DMS114 treated with DMSO at 0.1 percent for 48 hours (cell line): ENCODE data around the gene C1orf198.
A peak's percentile ranks its signal among the peaks of the same experiment; 100 is the strongest.

ENCODE experiments used
- DNase-seq: peaks from one replicate; lab custom pipeline; 2025; ENCODE audit not compliant: unreplicated experiment; lab: John Stamatoyannopoulos, UW

Gene C1orf198, protein sequence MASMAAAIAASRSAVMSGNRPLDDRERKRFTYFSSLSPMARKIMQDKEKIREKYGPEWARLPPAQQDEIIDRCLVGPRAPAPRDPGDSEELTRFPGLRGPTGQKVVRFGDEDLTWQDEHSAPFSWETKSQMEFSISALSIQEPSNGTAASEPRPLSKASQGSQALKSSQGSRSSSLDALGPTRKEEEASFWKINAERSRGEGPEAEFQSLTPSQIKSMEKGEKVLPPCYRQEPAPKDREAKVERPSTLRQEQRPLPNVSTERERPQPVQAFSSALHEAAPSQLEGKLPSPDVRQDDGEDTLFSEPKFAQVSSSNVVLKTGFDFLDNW

DNA sequence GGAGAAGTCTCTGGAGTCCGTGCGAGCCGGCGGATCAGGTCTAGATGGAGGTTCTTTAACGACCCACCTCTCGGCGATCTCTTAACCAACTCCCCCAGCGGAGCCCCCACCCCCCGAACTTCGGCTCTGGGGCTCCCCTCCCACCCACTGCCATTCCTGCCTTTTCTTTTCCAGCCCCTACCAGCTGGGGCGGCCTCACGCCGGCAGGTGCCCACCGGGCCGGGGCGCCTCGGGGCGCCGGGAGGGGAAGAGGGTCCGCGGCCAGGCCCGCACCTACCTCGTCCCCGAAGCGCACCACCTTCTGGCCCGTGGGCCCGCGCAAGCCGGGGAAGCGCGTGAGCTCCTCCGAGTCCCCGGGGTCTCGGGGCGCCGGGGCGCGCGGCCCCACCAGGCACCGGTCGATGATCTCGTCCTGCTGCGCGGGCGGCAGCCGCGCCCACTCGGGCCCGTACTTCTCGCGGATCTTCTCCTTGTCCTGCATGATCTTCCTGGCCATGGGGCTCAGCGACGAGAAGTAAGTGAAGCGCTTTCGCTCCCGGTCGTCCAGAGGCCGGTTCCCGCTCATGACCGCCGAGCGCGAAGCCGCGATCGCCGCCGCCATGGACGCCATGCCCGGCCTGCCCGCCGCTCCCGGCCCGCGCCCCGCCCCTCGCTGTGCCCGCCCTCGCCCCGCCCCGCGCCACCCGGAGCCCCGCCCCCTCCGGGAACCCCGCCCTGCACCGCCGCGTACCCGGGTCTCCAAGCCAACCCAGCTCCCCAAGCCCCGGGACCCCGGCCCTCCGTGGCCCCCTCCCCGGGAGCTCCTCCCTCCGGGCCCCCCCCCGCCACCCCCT is at the start of gene C1orf198:
Gene C1orf198 (minus strand): TSS at position 619 of the 833 bp plus-strand sequence. CDS start 9 bp downstream, at position 610.
- DNase-seq: no peak

DNA sequence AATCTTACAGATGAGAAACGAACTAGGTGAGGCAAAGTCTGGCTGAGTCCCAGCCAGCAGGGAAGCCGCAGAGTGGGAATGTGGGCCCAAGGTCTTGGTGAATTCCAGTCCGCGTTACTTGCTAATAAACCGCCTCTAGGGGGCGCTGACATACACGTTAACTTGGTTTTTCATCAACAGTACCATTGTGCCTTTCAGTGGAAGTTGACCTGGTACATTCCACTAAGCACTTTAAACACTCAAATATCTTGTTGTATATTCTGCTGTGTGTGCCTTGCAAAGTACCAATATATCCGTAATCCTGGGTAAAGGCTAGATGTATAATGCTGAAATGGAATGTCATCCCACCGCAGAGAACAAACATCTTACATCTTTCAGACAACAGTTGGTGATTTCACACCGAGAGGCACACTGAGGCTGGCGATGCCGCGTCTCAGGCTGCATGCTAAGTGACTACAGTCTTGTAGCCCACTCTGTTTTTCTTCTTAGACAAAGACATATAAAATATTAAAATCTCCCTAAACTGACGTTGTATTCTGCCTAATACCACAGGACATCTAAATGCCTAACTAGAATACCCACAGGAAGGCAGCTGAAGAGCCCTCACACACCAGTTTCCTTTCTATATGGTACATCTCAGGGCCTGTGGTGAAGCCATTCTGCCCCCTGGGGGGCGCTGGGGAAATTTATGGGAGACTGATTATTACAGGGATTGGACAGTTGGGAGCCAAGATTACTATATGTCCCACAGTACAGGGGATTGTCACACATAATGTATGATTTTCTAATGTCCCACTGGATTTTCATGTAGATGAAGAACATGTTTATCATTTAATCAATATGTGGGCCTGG is 49.2 kb upstream of the C1orf198 start:
- peak; percentile 48 for DNase-seq

DNA sequence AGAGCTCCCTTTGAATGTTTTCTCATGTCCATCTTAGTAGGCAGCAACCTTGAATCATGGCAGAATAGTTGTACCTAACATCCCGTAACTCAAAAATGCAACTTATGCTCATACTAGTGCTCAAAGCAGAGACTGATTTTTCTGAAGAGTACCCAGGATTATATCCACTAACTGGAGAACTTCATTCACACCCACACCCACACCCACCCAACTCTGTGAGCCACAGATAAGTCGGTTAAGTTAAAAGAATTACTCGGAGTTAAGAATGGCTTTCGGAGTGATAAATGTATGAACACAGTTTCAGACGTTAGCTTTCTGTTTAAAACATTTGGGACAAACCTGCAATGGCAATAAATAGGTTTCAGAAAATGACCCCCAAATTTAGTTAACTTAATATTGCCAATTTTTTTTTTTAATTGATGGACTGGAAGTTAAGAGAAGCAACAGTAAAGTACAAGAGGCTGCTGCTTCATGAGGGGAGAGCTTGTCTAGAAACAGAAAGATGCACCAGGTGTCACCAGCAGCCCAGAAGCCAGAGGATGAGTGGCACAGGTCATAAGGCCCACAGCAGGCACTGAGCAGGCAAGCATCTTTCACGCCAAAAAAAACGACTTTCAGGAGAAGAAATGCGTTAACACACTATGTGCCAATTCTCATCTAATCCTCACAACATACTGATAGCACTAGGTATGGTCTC is 48.4 kb upstream of the C1orf198 start:
- DNase-seq: no peak

DNA sequence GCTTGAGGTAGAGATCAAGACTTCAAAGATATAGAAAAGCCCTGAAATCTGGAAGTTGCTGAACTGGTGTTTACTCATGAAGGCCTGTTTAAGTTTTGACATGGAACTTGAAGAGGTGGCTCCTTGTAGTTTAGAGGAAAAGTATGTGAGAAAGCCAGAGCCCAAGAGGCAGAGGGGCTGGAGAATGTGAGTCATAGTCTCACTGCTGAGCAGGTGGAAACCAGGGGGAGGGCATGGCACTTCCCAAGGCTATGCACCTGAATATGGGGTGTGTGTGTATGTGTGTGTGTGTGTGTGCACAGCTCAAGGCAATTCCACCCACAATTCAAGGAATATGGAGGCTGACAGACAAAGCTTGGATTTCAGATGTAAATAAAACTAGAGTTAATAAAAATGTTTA is 46.8 kb upstream of the C1orf198 start:
- DNase-seq: no peak

DNA sequence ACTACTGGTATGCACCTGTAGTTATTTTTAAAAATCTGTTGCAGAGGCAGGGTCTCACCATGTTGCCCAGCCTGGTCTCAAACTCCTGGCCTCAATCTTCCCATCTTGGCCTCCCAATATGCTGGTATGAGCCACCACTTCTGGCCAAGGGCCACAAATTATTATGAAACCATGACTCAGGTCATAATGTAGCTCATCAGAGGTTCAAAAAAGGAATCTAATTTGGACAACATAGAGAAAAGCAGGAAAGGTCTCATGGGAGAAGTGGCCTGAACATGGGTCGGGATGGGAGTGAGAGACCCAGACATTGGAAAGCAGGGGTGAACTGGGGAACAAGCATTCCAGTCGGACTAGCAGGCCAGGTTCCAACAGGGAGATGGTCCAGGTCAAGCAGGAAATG is 45.2 kb upstream of the C1orf198 start:
- DNase-seq: no peak

DNA sequence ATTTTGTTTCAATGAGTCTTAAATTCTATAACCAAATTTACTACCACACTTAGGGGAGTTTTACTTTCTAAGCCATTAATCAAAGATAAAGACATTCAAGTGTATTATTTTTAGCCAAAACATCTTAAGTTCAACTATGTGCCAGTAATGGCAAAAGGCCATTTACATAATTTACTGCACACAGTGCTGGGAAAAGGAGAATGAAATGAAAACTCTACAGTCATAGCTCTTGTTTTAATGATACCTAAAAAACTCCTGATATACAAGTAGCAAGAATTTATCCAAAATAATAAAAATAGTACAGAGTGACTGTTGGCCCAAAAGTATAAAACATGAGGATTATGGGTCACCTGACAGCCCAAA is 42.4 kb upstream of the C1orf198 start:
- no peak for DNase-seq

DNA sequence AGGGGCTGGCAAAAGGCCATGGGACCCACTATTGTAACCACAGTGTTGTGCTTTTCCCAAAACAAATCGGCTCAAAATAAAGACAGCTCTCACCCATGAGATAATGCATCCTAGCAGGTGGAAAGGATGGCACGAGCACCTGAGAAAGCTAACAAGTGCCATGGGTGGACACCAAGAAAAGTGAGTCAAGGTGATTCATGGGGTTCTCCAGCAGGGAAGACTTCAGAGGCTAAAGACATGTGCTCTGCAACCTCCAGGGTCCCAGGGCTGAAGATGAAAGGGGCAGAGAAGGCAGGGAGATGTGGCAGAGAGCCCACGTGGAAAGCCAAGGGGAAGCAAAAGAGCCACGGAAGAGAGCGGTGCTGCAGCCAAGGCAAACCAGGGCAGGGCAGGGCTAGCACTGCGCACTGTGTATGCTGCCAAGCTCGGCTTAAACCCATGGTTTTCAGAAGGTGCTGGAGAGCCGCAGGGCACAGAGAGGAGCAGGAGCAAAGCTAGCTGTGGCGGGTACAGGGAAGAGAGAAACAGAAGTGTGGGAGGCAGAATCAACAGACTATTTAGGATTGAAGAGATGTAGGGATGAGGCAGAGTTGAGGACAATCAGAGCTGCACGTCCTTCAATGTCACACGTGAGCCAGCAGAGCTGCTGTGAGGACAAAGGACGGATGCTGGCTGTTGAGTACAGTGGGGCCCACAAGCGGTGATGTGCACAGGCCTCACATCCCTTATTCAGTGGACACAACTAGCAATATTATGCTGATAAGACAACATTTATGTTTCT is 41.8 kb upstream of the C1orf198 start:
- DNase-seq: no peak

DNA sequence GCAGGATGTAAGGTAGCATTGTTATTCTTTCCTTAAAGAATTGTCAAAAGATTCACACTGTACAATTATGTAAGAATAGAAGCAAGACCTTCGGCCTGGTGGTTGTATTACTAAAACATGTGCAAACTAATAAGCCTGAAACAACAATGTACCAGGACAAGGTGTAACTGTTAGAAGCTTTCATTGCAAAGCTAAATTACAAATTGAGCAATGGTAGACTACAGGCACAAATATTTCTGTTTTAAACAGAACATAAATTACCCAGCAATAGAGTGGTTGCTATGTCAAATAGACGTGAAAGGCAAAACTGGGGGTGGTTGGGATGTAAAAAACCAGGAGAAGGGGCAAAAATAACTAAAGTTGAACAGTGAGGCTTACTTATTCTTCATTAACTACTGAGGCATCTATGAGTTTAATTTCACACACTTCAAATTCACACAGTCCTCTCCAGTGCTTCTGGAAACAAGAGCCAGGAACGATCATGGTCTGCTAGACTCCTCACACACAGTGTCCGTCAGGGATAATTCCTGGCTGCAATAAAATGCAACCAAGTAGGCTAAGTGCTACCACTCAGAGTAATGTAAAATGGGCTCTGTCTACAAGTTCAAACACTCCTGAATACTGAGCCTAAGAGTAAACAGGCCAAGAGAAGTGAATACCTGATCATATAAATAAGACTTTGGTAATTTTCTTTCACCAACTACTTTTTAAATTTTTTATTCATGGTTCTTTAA is 39.3 kb upstream of the C1orf198 start:
- DNase-seq: no peak

DNA sequence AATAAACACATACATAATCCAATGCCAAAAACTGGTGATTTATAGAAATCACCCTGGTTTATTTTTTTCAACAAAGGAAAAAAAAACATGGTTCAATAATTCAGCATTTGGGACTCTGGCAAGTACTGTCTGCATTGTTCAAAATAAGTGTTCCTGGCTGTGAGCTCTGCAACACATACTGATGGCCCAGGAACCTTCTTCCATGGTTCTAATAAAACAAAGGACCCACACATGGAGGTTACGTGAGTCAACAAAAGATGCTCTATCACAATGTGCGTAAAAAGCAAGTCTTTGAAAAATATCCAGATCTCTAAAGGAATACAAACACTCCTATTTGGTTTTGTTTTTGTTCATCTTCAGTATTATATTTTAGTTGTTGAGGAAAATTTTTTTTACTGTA is 37.9 kb upstream of the C1orf198 start:
- no peak for DNase-seq

DNA sequence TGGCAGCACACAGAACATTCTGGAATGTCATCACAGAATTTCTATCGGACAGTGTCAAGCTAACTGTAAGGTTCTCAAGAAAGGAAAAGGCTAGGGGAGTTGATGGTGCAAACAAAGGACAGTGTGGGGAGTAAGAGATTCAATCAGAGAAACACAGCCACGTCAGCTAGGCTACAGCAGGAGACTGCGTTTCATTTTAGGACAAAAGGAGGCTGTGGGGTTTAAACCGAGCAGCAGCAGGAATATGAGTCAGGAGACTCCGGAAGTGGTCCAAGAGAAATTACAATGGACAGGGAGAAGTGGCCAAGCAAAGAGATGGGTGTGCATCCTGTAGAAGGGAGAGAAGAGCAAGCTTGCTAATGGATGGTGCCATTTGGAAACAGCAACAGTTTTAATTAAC is 37.4 kb upstream of the C1orf198 start:
- no peak for DNase-seq

DNA sequence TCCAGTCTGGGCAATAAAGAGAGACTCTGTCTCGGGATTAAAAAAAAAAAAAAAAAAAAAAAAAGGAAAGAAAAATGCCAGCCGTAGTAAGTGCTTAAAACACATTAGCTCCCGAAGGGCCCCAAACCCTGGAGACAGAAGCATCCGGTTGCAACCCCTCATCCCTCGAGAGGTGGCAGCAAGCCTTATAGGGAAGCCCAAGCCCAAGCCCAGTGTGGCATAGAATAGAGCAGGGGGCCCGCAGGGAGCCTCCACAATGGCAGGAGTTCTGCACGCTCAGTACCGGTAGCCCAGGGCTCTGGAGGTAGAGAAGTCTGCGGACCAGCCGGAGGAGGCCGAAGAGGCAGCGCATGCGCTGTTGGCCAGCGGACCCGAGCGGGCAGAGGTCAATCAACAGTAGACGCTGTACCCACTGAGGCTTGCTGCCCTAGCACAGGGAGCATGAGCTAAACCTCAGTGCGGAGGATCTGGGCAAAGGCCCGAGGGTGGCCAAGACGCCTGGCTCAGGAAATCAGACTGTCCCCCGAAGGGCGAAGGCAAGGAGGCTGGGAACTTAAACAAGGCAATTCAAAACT is 34.1 kb upstream of the C1orf198 start:
- no peak for DNase-seq

DNA sequence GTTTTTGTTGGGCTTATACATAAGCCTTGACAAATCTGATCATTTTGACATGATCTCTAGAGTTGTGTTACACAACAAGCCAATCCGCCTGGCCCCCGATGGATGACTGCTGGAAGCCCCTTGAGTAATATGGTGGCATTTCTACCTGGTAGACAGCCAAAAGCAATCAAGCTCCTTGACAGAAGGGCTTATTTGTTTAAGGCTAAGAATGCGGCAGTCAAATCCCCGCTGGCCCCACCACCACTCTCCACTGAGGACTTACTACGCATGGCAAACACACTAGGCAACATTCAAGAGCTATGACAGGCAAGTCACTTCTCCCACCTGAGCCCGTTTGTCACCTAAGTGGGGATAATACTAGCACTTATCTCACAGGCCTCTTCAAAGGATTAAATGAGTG is 33.4 kb upstream of the C1orf198 start:
- DNase-seq: no peak

DNA sequence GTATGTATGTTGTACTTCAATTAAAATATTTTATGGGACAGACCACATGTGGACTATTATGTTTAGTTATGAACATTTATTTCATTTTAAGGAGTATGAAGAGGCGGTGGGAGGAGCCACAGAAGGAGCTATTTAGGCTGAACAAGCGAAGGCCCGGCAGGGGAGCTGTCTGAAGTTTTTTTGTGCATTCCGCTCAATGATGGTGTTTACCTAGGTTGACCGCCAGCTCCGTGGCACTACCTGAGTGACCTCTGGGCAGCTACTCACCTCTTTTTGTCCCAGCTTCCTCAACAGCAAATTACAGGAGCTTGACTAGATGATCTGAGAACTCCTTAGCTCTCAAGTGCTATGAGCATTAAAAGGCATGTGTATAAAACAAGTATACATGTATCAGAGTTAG is 32.7 kb upstream of the C1orf198 start:
- DNase-seq: no peak

DNA sequence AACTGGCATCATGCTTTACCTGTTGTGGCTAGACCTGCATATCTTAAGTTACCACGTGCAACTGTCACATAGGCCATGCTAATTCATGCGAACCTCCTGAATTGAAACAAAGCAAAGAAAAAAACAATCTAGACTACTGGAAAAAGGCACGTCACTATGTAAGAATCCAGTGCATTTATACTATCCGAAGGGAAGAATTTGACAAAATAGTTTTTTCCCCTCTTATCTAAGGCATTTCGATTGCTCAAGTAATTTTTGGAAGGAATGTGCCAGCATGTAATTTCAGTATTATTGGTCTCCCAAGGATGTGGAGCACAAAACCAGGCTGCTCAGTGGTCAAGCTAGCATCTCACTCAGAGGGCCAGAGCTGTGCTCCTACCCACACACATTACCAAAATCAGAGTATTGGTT is 31.5 kb upstream of the C1orf198 start:
- no peak for DNase-seq

DNA sequence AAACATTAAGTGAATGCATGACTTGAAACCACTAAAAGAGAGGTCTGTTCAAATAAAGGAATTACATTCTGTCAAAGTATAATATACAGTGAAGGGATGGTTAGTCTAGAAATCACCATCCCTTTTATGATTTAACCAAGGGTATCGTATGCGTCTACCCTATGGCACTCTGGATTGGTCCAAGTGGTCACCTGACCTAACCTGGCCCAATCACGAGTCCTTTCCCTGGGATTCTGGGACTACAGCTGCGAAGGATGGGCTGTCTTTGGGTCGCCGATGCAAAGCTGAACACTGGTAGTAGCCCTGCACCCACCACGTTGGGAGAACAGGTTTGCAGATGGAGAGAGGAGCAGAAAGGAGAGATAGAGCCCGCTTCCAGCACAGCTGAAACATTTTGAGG is 30.4 kb upstream of the C1orf198 start:
- DNase-seq: no peak

DNA sequence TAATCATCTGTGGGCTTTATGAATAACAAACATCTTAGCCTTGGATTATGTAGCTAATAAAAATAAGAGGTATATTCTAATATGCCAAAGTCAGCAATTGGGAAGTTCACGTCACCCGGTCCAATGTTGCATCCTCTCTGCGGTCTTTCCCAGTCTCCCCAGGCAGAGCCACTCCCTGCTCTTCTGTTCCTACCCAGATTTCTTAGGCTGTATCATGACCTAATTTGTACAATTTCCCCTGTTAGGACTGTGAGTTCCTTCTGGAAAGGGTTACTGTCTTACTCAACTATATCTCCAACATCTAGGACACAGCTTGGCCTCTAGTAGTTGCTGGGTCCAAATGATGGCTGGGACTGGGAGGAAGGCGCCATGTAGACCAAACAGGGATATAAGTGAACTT is 29.8 kb upstream of the C1orf198 start:
- DNase-seq: no peak

DNA sequence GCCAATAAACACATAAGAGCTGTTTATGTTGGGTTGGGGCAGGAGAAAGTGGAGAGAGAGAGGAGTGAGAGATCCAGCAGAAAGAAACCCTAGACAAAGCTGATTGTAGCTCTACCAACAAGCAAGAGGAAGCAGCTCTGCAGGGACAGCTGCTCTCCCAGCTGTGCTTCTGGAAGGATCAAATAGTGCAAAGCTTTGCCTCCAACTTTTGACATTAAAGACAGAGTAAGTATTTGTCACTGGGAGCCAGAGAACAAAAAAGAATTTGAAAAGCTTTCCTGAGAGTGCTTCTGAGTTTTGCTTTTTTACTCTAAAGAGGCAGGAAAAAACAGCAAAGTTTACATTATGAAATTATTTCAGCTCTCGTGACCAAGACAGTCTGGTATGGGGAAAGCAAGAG is 28.5 kb upstream of the C1orf198 start:
- no peak for DNase-seq

DNA sequence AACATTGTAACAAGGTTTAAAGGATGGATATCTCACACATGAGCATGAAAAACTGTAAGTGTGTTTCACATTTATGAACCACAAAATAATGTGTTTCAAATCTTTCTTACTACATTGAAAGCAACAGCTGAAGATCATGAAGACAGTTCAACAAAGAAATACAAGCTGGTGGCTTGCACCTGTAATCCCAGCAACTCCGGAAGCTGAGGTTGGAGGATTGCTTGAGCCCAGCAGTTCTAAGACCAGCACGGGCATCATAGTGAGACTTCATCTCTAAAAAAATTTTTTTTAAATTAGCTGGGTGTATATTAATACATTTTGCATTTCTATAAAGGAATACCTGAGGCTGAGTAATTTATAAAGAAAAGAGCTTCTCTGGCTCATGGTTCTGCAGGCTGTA is 27.1 kb upstream of the C1orf198 start:
- no peak for DNase-seq

DNA sequence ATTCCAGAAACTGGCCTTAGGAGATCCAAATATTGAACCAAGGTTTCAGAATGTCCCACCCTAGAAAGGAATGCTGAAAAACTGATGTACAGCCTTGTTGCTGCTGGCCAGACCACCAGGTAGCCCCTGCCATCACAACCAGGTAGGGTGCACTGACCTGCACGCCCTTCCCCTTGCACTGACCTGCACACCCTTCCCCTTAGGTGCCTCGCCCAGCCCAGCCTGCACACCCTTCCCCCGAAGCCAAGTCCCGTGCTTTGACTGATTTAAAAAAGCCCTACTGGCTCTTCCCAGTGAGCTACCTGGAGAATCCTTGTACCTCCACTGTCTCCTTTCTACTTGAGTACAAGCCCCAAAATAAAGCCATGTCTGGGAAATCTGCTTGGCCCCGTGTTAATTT is 26.3 kb upstream of the C1orf198 start:
- DNase-seq: no peak
